Ovary (tissue), 3 donors: ENCODE data around the gene LRIF1.

Experiments used
- EP300 ChIP-seq: sonication (generic); formaldehyde crosslinking; IDR thresholded peaks from one replicate; pipeline ENCODE4 v1.6.1; 2017; ENCODE audit warnings: antibody characterized with exemption
- POLR2A ChIP-seq: fragments of 450-650 bp; IDR thresholded peaks from one replicate; pipeline ENCODE4 v1.6.1; 2017; ENCODE audit warnings: antibody characterized with exemption, mild to moderate bottlenecking, moderate library complexity
- TF ChIP-seq, protein P1 (sequence below), 3 donors: fragments of 450-650 bp in 2 of 3; fragments of 200-600 bp in 1 of 3; IDR thresholded peaks; one replicate each; pipeline versions ENCODE4 v1.5.1 to v1.8.0; 2016 to 2022; ENCODE audit warnings: antibody characterized with exemption in 3 of 3, mild to moderate bottlenecking in 1 of 3
- donor health status: DM: no; HTN: no; CAD: no.

- TF ChIP-seq, protein P1, sequence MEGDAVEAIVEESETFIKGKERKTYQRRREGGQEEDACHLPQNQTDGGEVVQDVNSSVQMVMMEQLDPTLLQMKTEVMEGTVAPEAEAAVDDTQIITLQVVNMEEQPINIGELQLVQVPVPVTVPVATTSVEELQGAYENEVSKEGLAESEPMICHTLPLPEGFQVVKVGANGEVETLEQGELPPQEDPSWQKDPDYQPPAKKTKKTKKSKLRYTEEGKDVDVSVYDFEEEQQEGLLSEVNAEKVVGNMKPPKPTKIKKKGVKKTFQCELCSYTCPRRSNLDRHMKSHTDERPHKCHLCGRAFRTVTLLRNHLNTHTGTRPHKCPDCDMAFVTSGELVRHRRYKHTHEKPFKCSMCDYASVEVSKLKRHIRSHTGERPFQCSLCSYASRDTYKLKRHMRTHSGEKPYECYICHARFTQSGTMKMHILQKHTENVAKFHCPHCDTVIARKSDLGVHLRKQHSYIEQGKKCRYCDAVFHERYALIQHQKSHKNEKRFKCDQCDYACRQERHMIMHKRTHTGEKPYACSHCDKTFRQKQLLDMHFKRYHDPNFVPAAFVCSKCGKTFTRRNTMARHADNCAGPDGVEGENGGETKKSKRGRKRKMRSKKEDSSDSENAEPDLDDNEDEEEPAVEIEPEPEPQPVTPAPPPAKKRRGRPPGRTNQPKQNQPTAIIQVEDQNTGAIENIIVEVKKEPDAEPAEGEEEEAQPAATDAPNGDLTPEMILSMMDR (IDR thresholded peaks at IDR 0.05), result no peak
- no peak for TF ChIP-seq POLR2A
- no peak for TF ChIP-seq EP300
Observed at GRCh38 chr1:110944806-110945205, 18.9 kb downstream of the LRIF1 start.
